ENCODE results near the gene CNOT8. TPM values are rescaled to one million over a fixed set of nuclear protein-coding genes. Genes with fewer than 3 reads are reported as not detected.

The CNOT8 gene
- total and polyA plus RNA-seq, 8 donors: 25.4 to 81.5 (median 46.6) TPM

- TF ChIP-seq POLR2AphosphoS5 (IDR thresholded peaks at IDR 0.05) (no peak), EP300 (IDR thresholded peaks at IDR 0.05) (no peak), POLR2A (IDR thresholded peaks at IDR 0.05) (no peak)
- TF ChIP-seq, protein P1, sequence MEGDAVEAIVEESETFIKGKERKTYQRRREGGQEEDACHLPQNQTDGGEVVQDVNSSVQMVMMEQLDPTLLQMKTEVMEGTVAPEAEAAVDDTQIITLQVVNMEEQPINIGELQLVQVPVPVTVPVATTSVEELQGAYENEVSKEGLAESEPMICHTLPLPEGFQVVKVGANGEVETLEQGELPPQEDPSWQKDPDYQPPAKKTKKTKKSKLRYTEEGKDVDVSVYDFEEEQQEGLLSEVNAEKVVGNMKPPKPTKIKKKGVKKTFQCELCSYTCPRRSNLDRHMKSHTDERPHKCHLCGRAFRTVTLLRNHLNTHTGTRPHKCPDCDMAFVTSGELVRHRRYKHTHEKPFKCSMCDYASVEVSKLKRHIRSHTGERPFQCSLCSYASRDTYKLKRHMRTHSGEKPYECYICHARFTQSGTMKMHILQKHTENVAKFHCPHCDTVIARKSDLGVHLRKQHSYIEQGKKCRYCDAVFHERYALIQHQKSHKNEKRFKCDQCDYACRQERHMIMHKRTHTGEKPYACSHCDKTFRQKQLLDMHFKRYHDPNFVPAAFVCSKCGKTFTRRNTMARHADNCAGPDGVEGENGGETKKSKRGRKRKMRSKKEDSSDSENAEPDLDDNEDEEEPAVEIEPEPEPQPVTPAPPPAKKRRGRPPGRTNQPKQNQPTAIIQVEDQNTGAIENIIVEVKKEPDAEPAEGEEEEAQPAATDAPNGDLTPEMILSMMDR (IDR thresholded peaks at IDR 0.05): no peak
- no peak overlapping the region for H3K4me3 ChIP-seq
- no peak for DNase-seq
- no peaks in the 10 kb centered on the region for H3K27me3 ChIP-seq
- 88 to 96% (median 93%) methylated on average over 7 of the region's 7 CpGs for WGBS, 5 donors
- no peaks in the 10 kb centered on the region for H3K9me3 ChIP-seq
- no peaks in the 10 kb centered on the region for H3K4me1 ChIP-seq
- peaks cover 36 to 100% (median 97%) of the 10 kb centered on the region in 4 donors for H3K36me3 ChIP-seq
- no peak overlapping the region for H3K27ac ChIP-seq
- intact Hi-C loops (cut with DNase I; ENCODE audit: low total_unique reads): no loop called here
These were observed 65.3 kb downstream of the CNOT8 start for GRCh38 chr5:154923441-154924430.

Small RNA genes within 50 kb of the gene (small RNA-seq; reads per million reads assigned to genes)
- gene MIR378H: 0 reads per million in 4 donors

Other genes starting within 250 kb of the CNOT8 start
- gene LARP1, start 103.2 kb upstream of the CNOT8 start, total RNA-seq: 100 to 1,000 TPM in 4 of 5 donors, 10 to 100 TPM in 1; 54.5 to 211 (median 180) TPM
- 10 to 100 TPM; 15.0 to 19.4 (median 19.2) TPM for gene LARP1, start 103.2 kb upstream of the CNOT8 start, polyA plus RNA-seq
- gene FAXDC2, start 8.0 kb upstream of the CNOT8 start, total RNA-seq: 100 to 1,000 TPM in 1 of 5 donors, 10 to 100 TPM in 4; 16.5 to 160 (median 24.5) TPM
- gene FAXDC2, start 8.0 kb upstream of the CNOT8 start, polyA plus RNA-seq: 10 to 100 TPM in 2 of 3 donors, 1 to 10 TPM in 1; 4.9 to 13.5 (median 10.7) TPM
- gene GEMIN5, start 79.6 kb downstream of the CNOT8 start, total RNA-seq: 10 to 100 TPM in 1 of 5 donors, 1 to 10 TPM in 4; 2.9 to 13.8 (median 4.9) TPM
- gene GEMIN5, start 79.6 kb downstream of the CNOT8 start, polyA plus RNA-seq: 1 to 10 TPM; 2.1 to 5.0 (median 3.0) TPM
- gene MRPL22, start 82.4 kb downstream of the CNOT8 start, total RNA-seq: 10 to 100 TPM in 1 of 5 donors, 1 to 10 TPM in 3, not detected in 1; 1.3 to 10.1 (median 6.1) TPM
- 10 to 100 TPM; 47.5 to 63.4 (median 48.0) TPM for gene MRPL22, start 82.4 kb downstream of the CNOT8 start, polyA plus RNA-seq
- gene KIF4B, start 155.1 kb downstream of the CNOT8 start, total RNA-seq: under 1 TPM in 1 of 5 donors, not detected in 4; 0.18 TPM
- gene KIF4B, start 155.1 kb downstream of the CNOT8 start, polyA plus RNA-seq: not detected